Measurements from ENCODE around the gene KCNA10.
A peak's percentile ranks its signal among the peaks of the same experiment; 100 is the strongest.
"Not testable (repeated sequence)": the region's sequence is repeated elsewhere in the genome, so short reads cannot be mapped to it uniquely, and the experiment has no call there.

Gene KCNA10

DNA sequence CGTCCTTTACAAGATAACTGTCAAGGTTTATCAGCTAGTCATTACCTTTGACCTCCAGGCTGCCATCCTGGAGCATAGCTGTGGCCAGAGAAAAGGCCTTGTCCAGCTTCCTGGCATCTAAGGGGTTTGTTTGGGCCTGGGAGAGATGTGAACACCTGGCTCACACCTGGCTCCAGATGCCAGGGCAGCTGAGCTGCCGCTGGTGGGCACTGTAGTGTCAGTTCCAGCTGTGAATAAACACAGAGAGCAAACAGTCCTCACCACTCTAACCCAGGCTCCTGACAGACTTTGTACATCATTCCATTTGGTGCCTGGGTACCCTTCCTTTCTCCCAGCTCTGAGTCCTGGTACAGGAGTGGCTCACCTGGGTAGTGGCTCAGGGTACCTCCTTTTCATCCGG lies 14.3 kb upstream of the KCNA10 start:
- no peak for DNase-seq

DNA sequence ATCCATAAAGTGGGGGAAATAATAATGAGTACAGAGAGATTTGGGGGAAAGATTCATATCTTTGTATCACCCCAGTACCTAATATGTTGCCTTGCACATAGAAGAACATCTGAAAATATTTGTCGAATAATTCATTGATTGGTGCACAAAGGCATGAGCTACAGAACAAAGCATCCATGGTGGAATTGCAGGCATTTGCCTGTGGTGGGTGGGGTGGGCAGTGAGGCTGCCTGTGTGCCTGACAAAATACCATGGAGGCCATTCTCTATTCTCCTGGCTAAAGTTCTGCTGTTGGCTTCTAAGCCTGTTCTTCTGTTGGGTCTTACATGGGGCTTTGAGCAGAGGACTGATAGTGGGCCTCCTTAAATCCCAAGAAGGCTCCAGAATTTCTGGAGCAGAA lies 10.0 kb upstream of the KCNA10 start:
- DNase-seq, result no peak

GRCh38 chr1:110526201-110526780 lies 7.3 kb upstream of the KCNA10 start:
- DNase-seq, result no peak

DNA sequence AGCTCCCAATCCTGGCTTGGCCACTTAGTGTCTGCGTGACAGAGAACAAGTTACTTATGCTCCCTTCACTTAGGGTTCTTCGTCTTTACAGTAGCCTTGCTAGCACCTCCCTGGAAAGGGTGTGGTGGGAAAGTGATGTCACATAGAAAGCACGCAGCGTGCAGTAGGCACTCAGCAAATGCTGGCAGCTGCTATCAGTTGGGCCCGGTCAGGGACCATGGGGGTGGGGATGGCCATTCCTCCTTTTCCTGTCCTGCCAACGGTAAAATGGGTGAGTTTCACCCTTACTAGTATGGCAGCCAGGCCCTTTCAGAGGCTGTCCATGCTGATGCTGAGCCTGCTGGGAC lies 6.2 kb upstream of the KCNA10 start:
- no peak for DNase-seq

- DNase-seq, result peak; percentile 72
These were observed 5.6 kb upstream of the KCNA10 start for GRCh38 chr1:110524311-110525248.

GRCh38 chr1:110523011-110523410 lies 4.0 kb upstream of the KCNA10 start:
- DNase-seq, result no peak

GRCh38 chr1:110522560-110522959 lies 3.6 kb upstream of the KCNA10 start:
- no peak for DNase-seq

DNA sequence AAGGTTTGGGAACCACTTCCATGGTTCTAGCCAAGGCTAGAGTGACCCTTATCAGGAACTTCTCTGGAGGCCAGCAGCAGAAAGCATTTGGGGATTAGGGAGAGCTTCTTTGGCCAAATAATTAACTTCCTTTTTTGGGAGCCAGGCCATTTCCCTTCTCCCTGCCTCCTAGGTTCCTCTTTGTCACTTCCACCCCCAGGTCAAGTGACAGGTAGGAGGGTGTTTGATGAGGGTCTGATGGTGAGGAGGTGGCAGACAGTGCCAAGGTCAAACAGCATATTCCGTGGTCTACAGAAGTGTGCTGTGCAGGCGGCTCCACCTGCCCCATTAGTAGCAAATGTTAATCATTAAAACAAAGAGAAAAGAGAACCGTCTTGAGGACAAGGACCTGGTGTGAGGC lies 1.9 kb upstream of the KCNA10 start:
- no peak for DNase-seq

GRCh38 chr1:110515891-110516290 lies 3.1 kb downstream of the KCNA10 start:
- no peak for DNase-seq

GRCh38 chr1:110515041-110515440 lies 3.9 kb downstream of the KCNA10 start:
- no peak for DNase-seq

GRCh38 chr1:110513511-110513910 lies 5.5 kb downstream of the KCNA10 start:
- DNase-seq, result peak; percentile 62

- DNase-seq, result no peak
These were observed 7.5 kb downstream of the KCNA10 start for GRCh38 chr1:110511436-110511835.

GRCh38 chr1:110510921-110511320 lies 8.1 kb downstream of the KCNA10 start:
- DNase-seq, result not testable (repeated sequence)

GRCh38 chr1:110509655-110510054 lies 9.3 kb downstream of the KCNA10 start:
- DNase-seq, result no peak

DNA sequence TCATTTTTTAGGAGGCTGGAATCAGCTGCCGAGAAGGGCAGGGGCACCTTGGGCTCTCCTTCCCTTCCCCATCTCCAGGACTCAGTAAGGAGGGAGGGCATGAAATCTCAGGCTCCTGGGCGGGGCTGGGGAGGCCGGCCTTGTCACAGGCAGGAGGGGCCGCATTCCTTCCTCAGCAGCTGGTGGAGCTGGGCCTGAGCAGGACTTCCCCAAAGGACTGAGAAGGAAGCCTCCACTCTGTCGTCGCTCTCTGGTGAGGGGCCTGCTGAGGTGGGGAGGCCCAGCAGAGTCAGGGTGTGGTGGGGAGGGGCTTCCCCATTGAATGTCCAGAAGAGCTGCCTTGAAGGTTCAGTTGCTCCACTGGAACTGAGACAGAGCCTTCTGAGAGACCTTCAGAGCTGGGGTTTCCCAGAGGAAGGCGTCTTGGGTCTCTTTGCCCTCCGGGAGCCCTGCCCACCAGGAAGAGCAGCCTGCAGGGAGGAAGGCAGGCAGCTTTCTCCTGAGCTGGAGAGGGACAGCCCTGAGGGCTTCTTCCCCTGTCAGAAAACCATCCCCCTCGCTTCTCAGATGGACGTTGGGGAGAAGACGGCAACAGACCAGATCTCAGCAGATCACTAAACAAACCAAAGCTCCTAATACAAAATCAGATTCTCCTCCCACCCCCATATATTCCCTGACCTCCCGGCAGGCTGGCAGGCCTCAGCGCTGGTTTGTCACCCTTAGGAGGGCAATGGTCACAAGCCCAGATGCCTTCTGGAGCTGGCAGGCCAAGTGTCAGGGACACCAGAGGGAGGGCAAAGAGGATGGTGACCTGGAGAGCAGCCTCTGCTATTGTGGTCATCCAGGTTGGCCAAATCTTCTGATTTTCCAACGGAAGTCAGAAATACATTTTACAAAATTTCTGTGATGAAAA lies 10.7 kb downstream of the KCNA10 start:
- no peak for DNase-seq

DNA sequence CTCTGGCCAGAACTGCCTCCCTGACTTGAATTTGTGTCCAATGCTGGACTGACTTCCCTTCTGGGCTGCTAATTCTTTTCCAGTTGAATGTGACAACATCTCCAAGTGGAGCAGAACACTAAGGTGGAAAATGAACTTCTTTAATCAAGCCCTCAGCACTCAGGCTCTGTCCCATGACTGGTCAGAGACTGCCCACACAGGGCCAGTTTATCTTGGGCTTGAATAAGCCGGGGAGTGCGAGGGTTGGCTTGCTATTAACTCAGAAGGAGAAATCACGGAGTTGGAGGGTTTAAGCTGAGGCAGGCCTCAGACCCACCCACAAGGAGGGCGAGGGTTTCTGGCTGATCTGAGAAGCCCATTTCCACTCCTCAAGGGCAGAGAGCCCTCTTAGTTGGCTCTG lies 12.4 kb downstream of the KCNA10 start:
- no peak for DNase-seq

- no peak for DNase-seq
These were observed 13.4 kb downstream of the KCNA10 start for GRCh38 chr1:110505596-110505995.

DNA sequence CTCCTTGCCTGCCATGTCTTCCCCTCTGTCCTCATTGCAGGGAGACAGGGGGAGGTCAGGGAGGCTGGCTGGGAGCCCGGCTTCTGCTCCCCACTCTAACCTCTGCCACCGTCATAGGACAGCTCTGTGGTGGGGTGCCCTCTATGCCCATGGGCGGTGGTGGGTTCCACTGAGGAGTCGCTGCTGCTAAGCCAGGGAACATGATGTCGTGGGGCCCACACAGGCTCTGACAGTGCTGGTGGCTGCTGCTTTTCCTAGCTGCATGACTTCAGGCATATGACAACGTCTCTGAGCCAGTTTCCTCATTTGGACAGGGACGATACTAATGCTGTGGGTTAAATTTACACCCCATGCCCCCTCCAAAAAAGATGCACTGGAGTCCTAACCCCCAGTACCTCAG lies 14.7 kb downstream of the KCNA10 start:
- no peak for DNase-seq

GRCh38 chr1:110503471-110503870 lies 15.5 kb downstream of the KCNA10 start:
- DNase-seq, result no peak

- DNase-seq, result no peak
These were observed 16.4 kb downstream of the KCNA10 start for GRCh38 chr1:110502402-110503151.

DNA sequence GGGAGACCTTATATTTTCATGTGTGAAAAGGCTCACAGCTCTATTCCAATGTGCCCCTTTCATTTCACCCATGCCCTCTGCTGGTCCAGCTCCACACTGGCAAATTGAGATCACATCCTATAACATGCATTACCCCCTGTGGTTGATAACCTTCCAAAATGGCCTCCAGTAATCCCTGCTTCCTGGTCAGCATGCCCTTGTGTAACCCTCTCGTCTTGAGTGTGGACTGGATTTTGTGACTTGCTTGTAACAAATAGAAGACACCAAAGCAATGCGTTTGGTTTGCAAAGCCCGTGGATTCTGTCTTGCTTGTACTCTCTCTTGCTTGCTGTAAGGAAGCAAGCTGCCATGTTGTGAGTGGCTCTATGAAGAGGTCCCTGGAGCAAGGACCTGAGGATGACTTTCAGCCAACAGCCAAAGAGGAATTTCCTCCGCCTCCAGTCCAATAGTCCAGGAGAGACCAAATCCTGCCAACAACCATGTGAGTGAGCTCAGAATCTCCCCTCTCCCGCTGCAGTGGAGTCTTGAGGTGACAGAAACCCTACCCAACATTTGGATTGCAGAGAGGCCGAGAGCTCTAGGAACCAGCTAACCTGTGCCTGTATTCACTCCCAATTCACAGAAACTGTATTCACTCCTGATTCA lies 17.4 kb downstream of the KCNA10 start:
- DNase-seq, result no peak

GRCh38 chr1:110498270-110498669 lies 20.7 kb downstream of the KCNA10 start:
- DNase-seq, result peak; percentile 50
